Heart left ventricle (tissue), 16 donors: Measurements from ENCODE around the gene NXPE4. TPM values are rescaled to one million over a fixed set of nuclear protein-coding genes. Genes with fewer than 3 reads are reported as not detected.

Source experiments
- ATAC-seq, 4 donors: fragments of 200-7000 bp; cut with Tn5 transposase; one replicate each; pipeline ENCODE4 v1.9.1; 2020 to 2022; ENCODE audit warnings: moderate library complexity in 4 of 4, mild to moderate bottlenecking in 3 of 4, moderate number of reproducible peaks in 1 of 4
- DNase-seq, 5 donors: peaks; one replicate each; pipeline ENCODE4 v3.0.0-alpha.2; 2020
- H3K27ac ChIP-seq, 12 donors: fragments of 200-600 bp; sonication (generic) in 4 of 12; one replicate each; pipeline versions ENCODE4 v1.5.0 to v1.8.0; 2016 to 2022; ENCODE audit warnings: mild to moderate bottlenecking in 2 of 12
- H3K27me3 ChIP-seq, 9 donors: fragments of 200-600 bp; sonication (generic) in 2 of 9; one replicate each; pipeline versions ENCODE4 v1.5.1 to v1.8.0; 2016 to 2022; ENCODE audit warnings: mild to moderate bottlenecking in 3 of 9
- H3K36me3 ChIP-seq, 9 donors: fragments of 200-600 bp; sonication (generic) in 2 of 9; one replicate each; pipeline versions ENCODE4 v1.5.0 to v1.8.0; 2018 to 2022; ENCODE audit warnings: mild to moderate bottlenecking in 2 of 9
- H3K4me1 ChIP-seq, 12 donors: fragments of 200-600 bp; sonication (generic) in 4 of 12; one replicate each; pipeline versions ENCODE4 v1.5.0 to v1.8.0; 2016 to 2022; ENCODE audit warnings: mild to moderate bottlenecking in 3 of 12
- H3K4me3 ChIP-seq, 12 donors: fragments of 200-600 bp; sonication (generic) in 4 of 12; one replicate each; pipeline versions ENCODE4 v1.5.0 to v1.8.0; 2017 to 2022; ENCODE audit warnings: mild to moderate bottlenecking in 9 of 12, moderate library complexity in 4 of 12
- H3K9me3 ChIP-seq, 12 donors: fragments of 200-600 bp; sonication (generic) in 4 of 12; one replicate each; pipeline versions ENCODE4 v1.5.0 to v1.8.0; 2016 to 2022; ENCODE audit warnings: mild to moderate bottlenecking in 1 of 12
- CTCF ChIP-seq, 12 donors: fragments of 200-600 bp; sonication (generic) in 4 of 12; IDR thresholded peaks; one replicate each; pipeline versions ENCODE4 v1.5.0 to v1.8.0; 2018 to 2022; ENCODE audit warnings: antibody characterized with exemption in 12 of 12, mild to moderate bottlenecking in 5 of 12
- POLR2A ChIP-seq, 2 donors: fragments of 450-650 bp; IDR thresholded peaks; one replicate each; pipeline ENCODE4 v1.6.1; 2017; ENCODE audit warnings: antibody characterized with exemption in 2 of 2, mild to moderate bottlenecking in 2 of 2, moderate library complexity in 2 of 2
- WGBS, 4 donors: extraction: QIAGEN DNeasy Blood & Tissue Kit in 2 of 4; methylation state at CpG; one replicate each; pipeline versions ENCODE4 v1.1.5 to v1.1.7; 2013 to 2018; 5-methylcytosine and 5-hydroxymethylcytosine counted together
- intact Hi-C, 10 donors: fragments of 100-400 bp; cut with DNase I; formaldehyde crosslinking; loops; one replicate each; pipeline versions ENCODE4 v1.11.1 to v1.14.2; 2022
- polyA plus RNA-seq, 2 donors: library from polyadenylated mRNA; stranded (reverse); fragments of 200-250 nt; gene quantifications; one replicate each; pipeline ENCODE4 v1.2.3, GENCODE V29; 2013
- total RNA-seq, 9 donors: library from RNA; depleted of rRNA in 2 of 9; stranded (reverse); fragments of >200 nt in 2 of 9; fragmentation: NEBNext Ultra II Directional in 3 of 9; extraction: Animal tissue kit (Norgen Biotek cat#: 25700) in 3 of 9; gene quantifications; one replicate each; pipeline versions ENCODE4 v1.1.0 to v1.2.4, GENCODE V29; 2016 to 2023
- donor health status: ischemic (EF 13 %, LVEDD 7.1; RV severe dilation, severe dysfunction).
- donor health status: healthy with polysubstance abuse.
- donor health status: DM: no; HTN: yes; CAD: no.
- donor health status: DM: no; HTN: no; CAD: no.
- donor health status: ischemic (EF 25% LVEDD 6.9; RV normal size, moderate dysfunction).
- donor health status: ischemic (EF 25% LVEDD 5.7; RV mildly dilated, moderate dysfunction).
- donor health status: healthy.
- donor health status: DM: yes; HTN: yes; CAD: no.
- donor health status: ischemic (EF 35%, LVEDD 5.7; RV mildly dilated, moderate dysfunction).
- donor health status: nonischemic (EF 11% LVEDD 7.7; RV severe dilation, severe dysfunction).
- donor health status: DM: yes; HTN: yes; CAD: no.
- donor health status: PGD.
- donor health status: ischemic (EF 29% LVEDD 5.4; RV normal size, mild dysfunction).
- donor health status: nonischemic (EF 23%, LVEDD 6.1; RV moderate dilation, normal function).

NXPE4 gene
- total and polyA plus RNA-seq, 11 donors: not detected

DNA sequence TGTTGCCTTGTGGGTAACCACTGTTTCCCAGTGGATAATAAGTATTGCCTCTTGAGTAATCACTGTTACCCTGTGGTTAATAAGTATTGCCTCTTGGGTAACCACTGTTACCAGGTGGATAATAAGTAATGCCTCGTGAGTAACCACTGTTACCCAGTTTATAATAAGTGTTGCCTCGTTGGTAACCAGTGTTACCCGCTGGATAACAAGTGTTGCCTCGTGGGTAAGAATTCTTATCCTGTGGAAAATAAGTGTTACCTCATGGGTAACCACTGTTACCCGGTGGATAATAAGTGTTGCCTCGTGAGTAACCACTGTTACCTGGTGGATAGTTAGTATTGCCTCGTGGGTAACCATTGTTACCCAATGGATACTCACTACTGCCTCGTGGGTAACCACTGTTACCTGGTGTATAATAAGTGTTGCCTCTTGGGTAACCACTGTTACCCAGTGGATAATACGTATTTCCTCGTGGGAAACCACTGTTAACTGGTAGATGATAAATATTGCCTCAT, 24.1 kb upstream of the NXPE4 start:
- H3K4me3 ChIP-seq: no peak overlapping the region
- H3K9me3 ChIP-seq: peaks cover 0 to 76% (median 0%) of the 10 kb centered on the region in 12 donors
- no peaks in the 10 kb centered on the region for H3K27me3 ChIP-seq
- no peak overlapping the region for H3K27ac ChIP-seq
- DNase-seq (no peak), ATAC-seq (no peak)
- H3K4me1 ChIP-seq: no peaks in the 10 kb centered on the region
- TF ChIP-seq CTCF (IDR thresholded peaks at IDR 0.05) (no peak), POLR2A (IDR thresholded peaks at IDR 0.05) (no peak)
- H3K36me3 ChIP-seq: no peaks in the 10 kb centered on the region
- intact Hi-C loops: loop anchor here in 2 of 10 donors (10.0 kb wide), 1 partner anchor 275 kb away; no protein-coding TSS in a partner anchor
- WGBS, 4 donors: 76 to 86% (median 83%) methylated on average over 10 of the region's 10 CpGs

GRCh38 chr11:114618139-114618538, 22.6 kb upstream of the NXPE4 start:
- Histone ChIP-seq H3K4me1 (no peaks in the 10 kb centered on the region), H3K27me3 (no peaks in the 10 kb centered on the region), H3K27ac (no peak overlapping the region), H3K4me3 (no peak overlapping the region), H3K9me3 (peaks cover 0 to 63% (median 0%) of the 10 kb centered on the region in 12 donors), H3K36me3 (no peaks in the 10 kb centered on the region)
- no peak for ATAC-seq
- TF ChIP-seq CTCF (IDR thresholded peaks at IDR 0.05) (no peak), POLR2A (IDR thresholded peaks at IDR 0.05) (no peak)
- intact Hi-C loops: loop anchor here in 2 of 10 donors (10.0 kb wide), 1 partner anchor 273 kb away; no protein-coding TSS in a partner anchor
- no peak for DNase-seq
- 93 to 96% (median 96%) methylated on average over 5 of the region's 5 CpGs for WGBS, 4 donors

DNA sequence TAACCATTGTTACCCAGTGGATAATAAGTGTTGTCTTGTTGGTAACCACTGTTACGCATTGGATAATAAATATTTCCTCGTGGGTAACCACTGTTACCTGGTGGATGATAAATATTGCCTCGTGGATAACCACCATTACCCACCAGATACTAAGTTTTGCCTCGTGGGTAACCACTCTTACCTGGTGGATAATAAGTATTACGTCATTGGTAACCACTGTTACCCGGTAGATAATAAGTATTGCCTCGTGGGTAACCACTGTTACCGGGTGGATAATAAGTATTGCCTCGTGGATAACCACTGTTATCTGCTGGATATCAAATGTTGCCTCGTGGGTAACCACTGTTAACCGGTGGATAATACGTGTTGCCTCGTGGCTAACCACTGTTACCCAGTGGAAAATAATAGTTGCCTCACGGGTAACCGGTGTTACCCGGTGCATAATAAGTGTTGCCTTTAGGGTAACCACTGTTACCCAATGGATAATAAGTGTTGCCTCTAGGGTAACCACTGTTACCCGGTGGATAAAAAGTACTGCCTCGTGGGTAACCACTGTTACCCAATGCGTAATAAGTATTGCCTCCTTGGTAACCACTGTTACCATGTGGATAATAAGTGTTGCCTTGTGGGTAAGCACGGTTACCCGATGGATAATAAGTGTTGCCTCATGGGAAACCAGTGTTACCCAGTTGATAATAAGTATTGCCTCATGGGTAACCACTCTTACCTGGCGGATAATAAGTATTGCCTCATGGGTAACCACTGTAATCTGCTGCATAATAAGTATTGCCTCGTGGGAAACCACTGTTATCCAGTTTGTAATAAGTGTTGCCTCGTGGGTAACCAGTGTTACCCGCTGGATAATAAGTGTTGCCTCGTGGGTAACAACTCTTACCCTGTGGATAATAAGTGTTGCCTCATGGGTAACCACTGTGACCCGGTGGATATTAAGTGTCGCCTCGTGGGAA, 21.9 kb upstream of the NXPE4 start:
- intact Hi-C loops: loop anchor here in 2 of 10 donors (10.0 kb wide), 1 partner anchor 273 kb away; no protein-coding TSS in a partner anchor
- no peak overlapping the region for H3K4me3 ChIP-seq
- no peak for ATAC-seq
- H3K27ac ChIP-seq: no peak overlapping the region
- no peak for DNase-seq
- TF ChIP-seq POLR2A (IDR thresholded peaks at IDR 0.05) (no peak), CTCF (IDR thresholded peaks at IDR 0.05) (no peak)
- H3K4me1 ChIP-seq: no peaks in the 10 kb centered on the region
- H3K9me3 ChIP-seq: peaks cover 0 to 62% (median 0%) of the 10 kb centered on the region in 12 donors
- H3K36me3 ChIP-seq: no peaks in the 10 kb centered on the region
- WGBS, 4 donors: 89 to 93% (median 91%) methylated on average over 29 of the region's 29 CpGs
- no peaks in the 10 kb centered on the region for H3K27me3 ChIP-seq

- intact Hi-C loops: loop anchor here in 2 of 10 donors (10.0 kb wide), 1 partner anchor 272 kb away; no protein-coding TSS in a partner anchor
- H3K4me3 ChIP-seq: no peak overlapping the region
- no peaks in the 10 kb centered on the region for H3K36me3 ChIP-seq
- DNase-seq: no peak
- H3K27ac ChIP-seq: no peak overlapping the region
- H3K9me3 ChIP-seq: peaks cover 0 to 62% (median 0%) of the 10 kb centered on the region in 12 donors
- TF ChIP-seq CTCF (IDR thresholded peaks at IDR 0.05) (no peak), POLR2A (IDR thresholded peaks at IDR 0.05) (no peak)
- no peaks in the 10 kb centered on the region for H3K27me3 ChIP-seq
- no peaks in the 10 kb centered on the region for H3K4me1 ChIP-seq
- no peak for ATAC-seq
- 89 to 96% (median 93%) methylated on average over 8 of the region's 8 CpGs for WGBS, 4 donors
These were observed 20.9 kb upstream of the NXPE4 start for GRCh38 chr11:114616516-114616915.
